ENCODE measurements around the gene HS1BP3.

DNA sequence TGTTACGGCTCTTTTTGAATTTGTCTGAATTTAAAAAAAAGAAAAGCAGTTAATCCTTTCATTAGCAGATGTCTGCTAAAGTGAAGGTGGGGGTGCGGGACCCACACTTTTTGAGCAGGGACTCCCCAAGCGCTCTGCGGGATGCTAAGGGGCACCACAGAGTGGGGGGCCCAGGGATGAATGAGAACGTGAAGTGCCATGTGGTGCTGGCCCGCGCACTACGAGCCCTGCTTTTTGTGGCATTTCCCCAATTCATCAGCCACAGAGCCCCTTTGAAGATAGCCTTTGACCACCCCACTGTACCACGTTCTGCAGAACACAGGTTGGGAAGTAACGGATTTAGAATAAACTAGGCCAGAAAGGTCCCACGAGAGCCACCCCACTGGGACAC lies 28.6 kb downstream of the HS1BP3 start:
- TF ChIP-seq, protein P1, sequence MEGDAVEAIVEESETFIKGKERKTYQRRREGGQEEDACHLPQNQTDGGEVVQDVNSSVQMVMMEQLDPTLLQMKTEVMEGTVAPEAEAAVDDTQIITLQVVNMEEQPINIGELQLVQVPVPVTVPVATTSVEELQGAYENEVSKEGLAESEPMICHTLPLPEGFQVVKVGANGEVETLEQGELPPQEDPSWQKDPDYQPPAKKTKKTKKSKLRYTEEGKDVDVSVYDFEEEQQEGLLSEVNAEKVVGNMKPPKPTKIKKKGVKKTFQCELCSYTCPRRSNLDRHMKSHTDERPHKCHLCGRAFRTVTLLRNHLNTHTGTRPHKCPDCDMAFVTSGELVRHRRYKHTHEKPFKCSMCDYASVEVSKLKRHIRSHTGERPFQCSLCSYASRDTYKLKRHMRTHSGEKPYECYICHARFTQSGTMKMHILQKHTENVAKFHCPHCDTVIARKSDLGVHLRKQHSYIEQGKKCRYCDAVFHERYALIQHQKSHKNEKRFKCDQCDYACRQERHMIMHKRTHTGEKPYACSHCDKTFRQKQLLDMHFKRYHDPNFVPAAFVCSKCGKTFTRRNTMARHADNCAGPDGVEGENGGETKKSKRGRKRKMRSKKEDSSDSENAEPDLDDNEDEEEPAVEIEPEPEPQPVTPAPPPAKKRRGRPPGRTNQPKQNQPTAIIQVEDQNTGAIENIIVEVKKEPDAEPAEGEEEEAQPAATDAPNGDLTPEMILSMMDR (conservative IDR thresholded peaks at IDR 0.05 in 1 of 2, IDR thresholded peaks at IDR 0.05 in 1 of 2; ENCODE audit: extremely low read depth in 1 of 2, insufficient read depth in 1 of 2, low read depth in 1 of 2, low read length in 2 of 2): no peak
- TF ChIP-seq EZH2 (IDR thresholded peaks at IDR 0.05; ENCODE audit: borderline replicate concordance, low read length): no peak
